ENCODE results near the gene IL11RA. TPM values are rescaled to one million over a fixed set of nuclear protein-coding genes. Genes with fewer than 3 reads are reported as not detected.
A peak's percentile ranks its signal among the peaks of the same experiment; 100 is the strongest.

The IL11RA gene
- polyA plus RNA-seq, 2 donors: 7.1 to 10.7 TPM

DNA sequence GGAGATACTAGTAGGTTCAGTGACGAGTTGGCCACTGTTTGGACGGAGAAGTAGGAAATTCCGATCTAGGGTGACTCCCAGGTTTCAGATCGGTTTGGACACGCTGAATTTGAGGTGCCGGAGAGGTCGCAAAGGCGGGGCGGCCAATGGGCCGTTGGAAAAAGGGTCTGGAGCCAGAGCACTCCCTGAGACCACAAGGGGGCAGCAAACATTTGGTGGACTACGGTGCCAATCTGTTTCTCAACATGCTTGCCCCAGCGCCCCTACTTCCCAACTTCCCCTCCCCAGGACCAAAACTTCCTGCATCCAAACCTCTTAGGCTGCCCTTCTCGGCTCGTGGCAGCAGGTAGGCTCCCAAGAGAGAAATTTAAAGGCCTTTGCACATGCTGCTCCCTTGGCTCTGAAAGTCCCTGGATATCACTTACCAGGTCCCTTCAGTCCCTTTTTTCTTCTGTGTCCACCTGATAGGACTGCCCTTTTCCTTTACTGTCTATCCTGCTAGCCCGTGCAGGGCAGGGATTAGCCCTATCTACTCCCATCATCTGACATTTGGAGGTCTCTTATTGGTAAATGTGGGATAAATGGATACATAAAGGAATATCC, 39.1 kb upstream of the IL11RA start:
- Histone ChIP-seq H3K4me3 (ENCODE audit: low read depth in 1 of 2, low read length in 2 of 2) (peak overlapping the region in 1 of 2 donors; percentile 78), H3K4me1 (ENCODE audit: control insufficient read depth in 2 of 2, insufficient read depth in 2 of 2, low read length in 1 of 2) (peaks cover 0 to 10% of the 10 kb centered on the region in 2 donors), H3K27me3 (ENCODE audit: control insufficient read depth in 1 of 2, insufficient read depth in 2 of 2, low read length in 2 of 2) (no peaks in the 10 kb centered on the region), H3K9me3 (ENCODE audit: control insufficient read depth in 2 of 2, insufficient read depth in 1 of 2, low read depth in 1 of 2, low read length in 1 of 2) (no peaks in the 10 kb centered on the region), H3K36me3 (ENCODE audit: control insufficient read depth in 2 of 2, insufficient read depth in 2 of 2, low read length in 1 of 2) (peaks cover 5 to 28% of the 10 kb centered on the region in 2 donors), H3K27ac (ENCODE audit: low read depth in 2 of 2, low read length in 1 of 2) (peak overlapping the region; percentile 88 to 92)
- WGBS, 2 donors: 1 to 2% methylated on average over 14 to 15 of the region's 15 CpGs

DNA sequence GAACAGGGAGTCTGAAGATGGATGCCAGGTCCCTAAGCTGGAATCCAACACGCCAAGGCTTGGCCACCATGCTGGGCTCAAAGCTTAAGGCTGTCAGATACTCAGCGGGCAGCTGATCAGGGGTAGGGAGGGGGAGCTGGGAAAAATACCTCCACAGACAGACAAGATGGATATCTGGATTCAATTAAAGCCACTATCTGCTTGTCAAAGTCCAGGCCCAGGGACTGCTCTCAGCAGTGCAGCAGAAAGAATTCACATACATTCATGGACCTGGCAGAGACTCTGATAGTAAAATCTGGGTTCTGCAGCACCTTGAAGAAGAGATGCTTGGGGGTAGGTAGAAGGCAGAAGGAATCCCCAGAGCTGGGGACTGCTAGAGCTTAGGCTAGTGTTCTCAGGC, 36.9 kb upstream of the IL11RA start:
- Histone ChIP-seq H3K27me3 (ENCODE audit: control insufficient read depth in 1 of 2, insufficient read depth in 2 of 2, low read length in 2 of 2) (no peaks in the 10 kb centered on the region), H3K4me1 (ENCODE audit: control insufficient read depth in 2 of 2, insufficient read depth in 2 of 2, low read length in 1 of 2) (peaks cover 0 to 13% of the 10 kb centered on the region in 2 donors), H3K27ac (ENCODE audit: low read depth in 2 of 2, low read length in 1 of 2) (no peak overlapping the region), H3K9me3 (ENCODE audit: control insufficient read depth in 2 of 2, insufficient read depth in 1 of 2, low read depth in 1 of 2, low read length in 1 of 2) (no peaks in the 10 kb centered on the region), H3K36me3 (ENCODE audit: control insufficient read depth in 2 of 2, insufficient read depth in 2 of 2, low read length in 1 of 2) (peaks cover 10 to 34% of the 10 kb centered on the region in 2 donors), H3K4me3 (ENCODE audit: low read depth in 1 of 2, low read length in 2 of 2) (no peak overlapping the region)
- WGBS, 2 donors: 86 to 87% methylated on average over 2 of the region's 2 CpGs

DNA sequence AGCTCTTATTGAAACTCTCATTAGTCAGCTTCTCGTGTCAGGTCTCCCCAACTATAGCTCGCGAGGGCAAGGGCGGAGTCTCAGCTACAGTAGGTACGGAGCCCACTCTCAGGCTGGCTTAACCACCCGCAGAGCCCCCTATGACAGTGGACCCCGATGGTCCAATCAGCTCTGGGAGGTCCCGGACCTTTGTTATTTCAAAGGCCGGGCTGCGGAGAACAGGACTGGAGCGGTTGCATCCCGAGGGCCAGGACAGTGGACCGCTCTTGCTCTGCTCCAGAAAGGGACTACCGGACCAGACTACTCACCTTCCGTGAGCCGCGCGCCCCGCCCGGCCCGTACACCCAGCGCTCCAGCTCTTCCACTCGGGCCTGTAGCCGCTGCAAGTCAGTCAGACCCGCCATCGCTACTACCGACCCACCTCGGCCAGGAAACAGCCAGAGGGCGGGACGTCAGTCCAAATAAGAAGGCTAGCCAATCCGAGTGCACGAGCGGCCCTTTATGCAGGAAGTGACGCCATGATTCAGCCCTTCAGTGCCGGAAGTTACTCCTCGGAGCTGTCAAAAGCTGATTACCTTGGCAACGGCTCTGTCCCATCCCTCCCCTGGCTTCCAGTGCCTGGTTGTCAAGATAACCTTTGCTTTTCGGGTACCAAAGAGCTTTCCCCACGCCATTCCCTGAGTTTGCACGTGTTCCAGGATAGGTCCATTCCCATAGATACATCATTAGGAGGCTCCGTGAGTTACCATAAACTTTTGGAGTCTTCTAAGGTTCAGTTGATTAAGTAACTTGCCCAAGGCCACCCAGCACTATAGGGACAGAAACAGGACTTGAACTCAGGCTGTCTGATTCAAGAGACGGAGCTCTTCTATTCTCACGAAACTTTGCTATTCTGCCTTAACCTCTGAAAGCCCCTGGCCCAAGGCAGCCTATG, 31.7 kb upstream of the IL11RA start, which contains the start of gene DCTN3:
TSS of gene DCTN3 (minus strand) at position 435 of the 934 bp plus-strand sequence. CDS start at position 404, 31 bp downstream.
- Histone ChIP-seq H3K9me3 (ENCODE audit: control insufficient read depth in 2 of 2, insufficient read depth in 1 of 2, low read depth in 1 of 2, low read length in 1 of 2) (no peaks in the 10 kb centered on the region), H3K4me3 (ENCODE audit: low read depth in 1 of 2, low read length in 2 of 2) (peak within 1 kb of the TSS; percentile 82 to 98), H3K4me1 (ENCODE audit: control insufficient read depth in 2 of 2, insufficient read depth in 2 of 2, low read length in 1 of 2) (peaks cover 7 to 11% of the 10 kb centered on the region in 2 donors), H3K27me3 (ENCODE audit: control insufficient read depth in 1 of 2, insufficient read depth in 2 of 2, low read length in 2 of 2) (peaks cover 0 to 4% of the 10 kb centered on the region in 2 donors), H3K27ac (ENCODE audit: low read depth in 2 of 2, low read length in 1 of 2) (peak within 1 kb of the TSS; percentile 44 to 74), H3K36me3 (ENCODE audit: control insufficient read depth in 2 of 2, insufficient read depth in 2 of 2, low read length in 1 of 2) (peaks cover 10 to 23% of the 10 kb centered on the region in 2 donors)
- 5% methylated on average over 43 of the region's 43 CpGs for WGBS, 2 donors

DNA sequence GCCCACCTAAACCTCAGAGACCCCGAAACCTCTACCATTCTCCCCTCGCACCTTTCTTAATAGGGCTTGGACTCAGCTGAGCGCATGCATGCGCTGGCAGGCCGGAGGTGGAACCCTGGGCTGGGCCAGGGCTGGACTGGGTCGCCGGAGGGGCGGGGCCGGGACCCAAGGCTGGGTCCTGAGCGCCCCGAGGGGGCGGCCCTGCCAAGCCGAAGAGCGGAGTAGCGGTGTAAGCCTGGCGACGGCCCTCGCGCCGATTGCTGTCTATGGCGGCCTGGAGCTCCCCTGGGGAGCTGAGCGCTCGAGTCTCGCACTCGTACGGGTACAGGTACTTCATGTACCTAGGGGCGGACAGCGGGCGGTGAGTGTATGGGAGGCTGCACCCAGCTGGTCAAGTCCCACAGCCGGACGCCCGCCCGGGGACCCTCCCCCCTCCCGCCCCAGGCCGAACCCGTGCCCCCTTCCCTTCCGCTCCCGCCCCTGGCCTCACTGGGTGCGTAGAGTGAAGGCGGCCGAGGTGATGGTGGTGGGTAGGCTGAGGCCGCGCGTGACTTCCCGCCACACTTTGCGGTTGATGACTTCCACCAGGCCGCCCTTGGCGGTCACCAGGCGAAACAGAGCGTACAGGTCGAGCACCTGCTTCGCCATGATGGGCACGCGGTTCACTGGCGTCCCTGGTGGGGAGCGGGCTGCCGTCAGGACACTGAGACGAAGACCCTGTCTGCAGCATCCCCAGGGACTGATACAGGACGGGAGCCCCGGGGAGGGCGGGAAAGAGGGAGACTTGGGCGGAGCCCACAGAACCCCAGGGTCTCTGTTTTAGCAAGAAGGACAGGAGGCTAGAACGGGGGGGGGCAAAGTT, 28.4 kb upstream of the IL11RA start:
- H3K27me3 ChIP-seq (ENCODE audit: control insufficient read depth in 1 of 2, insufficient read depth in 2 of 2, low read length in 2 of 2): peaks cover 0 to 18% of the 10 kb centered on the region in 2 donors
- no peak overlapping the region for H3K4me3 ChIP-seq (ENCODE audit: low read depth in 1 of 2, low read length in 2 of 2)
- H3K4me1 ChIP-seq (ENCODE audit: control insufficient read depth in 2 of 2, insufficient read depth in 2 of 2, low read length in 1 of 2): peaks cover 8 to 14% of the 10 kb centered on the region in 2 donors
- no peaks in the 10 kb centered on the region for H3K36me3 ChIP-seq (ENCODE audit: control insufficient read depth in 2 of 2, insufficient read depth in 2 of 2, low read length in 1 of 2)
- 19 to 35% methylated on average over 63 of the region's 63 CpGs for WGBS, 2 donors
- no peak overlapping the region for H3K27ac ChIP-seq (ENCODE audit: low read depth in 2 of 2, low read length in 1 of 2)
- H3K9me3 ChIP-seq (ENCODE audit: control insufficient read depth in 2 of 2, insufficient read depth in 1 of 2, low read depth in 1 of 2, low read length in 1 of 2): no peaks in the 10 kb centered on the region

DNA sequence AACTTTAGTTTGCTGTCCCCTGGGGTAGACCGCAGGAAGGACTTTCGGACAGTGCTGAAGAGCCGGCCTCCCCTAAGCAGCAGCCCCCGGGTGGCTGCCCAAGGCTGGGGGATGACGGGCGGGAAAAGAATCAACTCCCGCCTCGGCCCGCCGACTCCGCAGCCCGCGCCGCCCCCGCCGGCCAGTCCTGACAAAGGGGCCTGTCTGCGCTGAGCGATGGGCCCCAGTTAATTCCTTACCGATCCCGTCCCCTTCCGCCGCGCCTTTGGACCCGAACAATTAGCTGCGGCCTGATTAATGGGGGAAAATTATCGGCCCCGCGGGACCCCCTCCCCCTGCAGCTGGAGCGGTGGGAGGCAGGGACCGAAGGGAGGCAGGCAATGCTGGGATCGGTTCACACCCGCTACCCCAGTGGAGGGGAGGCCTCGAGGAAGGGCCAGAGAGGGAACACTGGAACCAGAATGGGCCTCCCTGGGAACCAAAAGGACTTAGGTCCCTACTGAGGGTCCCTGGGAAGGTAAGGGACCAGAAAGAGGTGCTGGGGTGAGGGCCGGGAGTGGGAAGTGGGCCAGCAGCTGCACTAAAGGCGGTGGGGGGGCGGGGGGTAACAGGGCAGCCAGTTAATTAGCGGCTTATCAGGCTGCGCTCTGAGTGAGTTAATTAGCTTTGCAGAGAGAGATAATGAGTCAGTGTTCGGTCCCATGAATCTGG, 27.4 kb upstream of the IL11RA start:
- H3K27ac ChIP-seq (ENCODE audit: low read depth in 2 of 2, low read length in 1 of 2): no peak overlapping the region
- no peaks in the 10 kb centered on the region for H3K9me3 ChIP-seq (ENCODE audit: control insufficient read depth in 2 of 2, insufficient read depth in 1 of 2, low read depth in 1 of 2, low read length in 1 of 2)
- no peaks in the 10 kb centered on the region for H3K36me3 ChIP-seq (ENCODE audit: control insufficient read depth in 2 of 2, insufficient read depth in 2 of 2, low read length in 1 of 2)
- peaks cover 0 to 23% of the 10 kb centered on the region in 2 donors for H3K27me3 ChIP-seq (ENCODE audit: control insufficient read depth in 1 of 2, insufficient read depth in 2 of 2, low read length in 2 of 2)
- peaks cover 9 to 18% of the 10 kb centered on the region in 2 donors for H3K4me1 ChIP-seq (ENCODE audit: control insufficient read depth in 2 of 2, insufficient read depth in 2 of 2, low read length in 1 of 2)
- 32 to 44% methylated on average over 38 to 39 of the region's 39 CpGs for WGBS, 2 donors
- H3K4me3 ChIP-seq (ENCODE audit: low read depth in 1 of 2, low read length in 2 of 2): no peak overlapping the region

DNA sequence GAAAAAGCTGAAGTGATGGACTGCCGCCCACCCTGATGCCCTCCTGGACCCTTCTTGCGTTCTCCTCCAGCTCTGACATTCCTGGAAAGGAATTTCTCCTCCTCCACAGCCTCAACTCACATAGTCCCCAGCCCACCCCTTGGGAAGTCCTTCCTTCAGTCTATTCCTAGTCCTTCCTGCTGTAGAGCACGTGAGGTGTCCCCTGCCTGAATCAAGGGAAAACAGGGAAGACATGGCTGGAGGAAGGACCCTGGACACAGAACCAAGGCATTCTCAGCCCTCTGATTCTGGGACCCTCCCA, 26.8 kb upstream of the IL11RA start:
- Histone ChIP-seq H3K27ac (ENCODE audit: low read depth in 2 of 2, low read length in 1 of 2) (no peak overlapping the region), H3K27me3 (ENCODE audit: control insufficient read depth in 1 of 2, insufficient read depth in 2 of 2, low read length in 2 of 2) (peaks cover 0 to 23% of the 10 kb centered on the region in 2 donors), H3K4me3 (ENCODE audit: low read depth in 1 of 2, low read length in 2 of 2) (no peak overlapping the region), H3K9me3 (ENCODE audit: control insufficient read depth in 2 of 2, insufficient read depth in 1 of 2, low read depth in 1 of 2, low read length in 1 of 2) (no peaks in the 10 kb centered on the region), H3K36me3 (ENCODE audit: control insufficient read depth in 2 of 2, insufficient read depth in 2 of 2, low read length in 1 of 2) (no peaks in the 10 kb centered on the region), H3K4me1 (ENCODE audit: control insufficient read depth in 2 of 2, insufficient read depth in 2 of 2, low read length in 1 of 2) (peaks cover 9 to 16% of the 10 kb centered on the region in 2 donors)
- WGBS, 2 donors: 79 to 86% methylated on average over 3 of the region's 3 CpGs

DNA sequence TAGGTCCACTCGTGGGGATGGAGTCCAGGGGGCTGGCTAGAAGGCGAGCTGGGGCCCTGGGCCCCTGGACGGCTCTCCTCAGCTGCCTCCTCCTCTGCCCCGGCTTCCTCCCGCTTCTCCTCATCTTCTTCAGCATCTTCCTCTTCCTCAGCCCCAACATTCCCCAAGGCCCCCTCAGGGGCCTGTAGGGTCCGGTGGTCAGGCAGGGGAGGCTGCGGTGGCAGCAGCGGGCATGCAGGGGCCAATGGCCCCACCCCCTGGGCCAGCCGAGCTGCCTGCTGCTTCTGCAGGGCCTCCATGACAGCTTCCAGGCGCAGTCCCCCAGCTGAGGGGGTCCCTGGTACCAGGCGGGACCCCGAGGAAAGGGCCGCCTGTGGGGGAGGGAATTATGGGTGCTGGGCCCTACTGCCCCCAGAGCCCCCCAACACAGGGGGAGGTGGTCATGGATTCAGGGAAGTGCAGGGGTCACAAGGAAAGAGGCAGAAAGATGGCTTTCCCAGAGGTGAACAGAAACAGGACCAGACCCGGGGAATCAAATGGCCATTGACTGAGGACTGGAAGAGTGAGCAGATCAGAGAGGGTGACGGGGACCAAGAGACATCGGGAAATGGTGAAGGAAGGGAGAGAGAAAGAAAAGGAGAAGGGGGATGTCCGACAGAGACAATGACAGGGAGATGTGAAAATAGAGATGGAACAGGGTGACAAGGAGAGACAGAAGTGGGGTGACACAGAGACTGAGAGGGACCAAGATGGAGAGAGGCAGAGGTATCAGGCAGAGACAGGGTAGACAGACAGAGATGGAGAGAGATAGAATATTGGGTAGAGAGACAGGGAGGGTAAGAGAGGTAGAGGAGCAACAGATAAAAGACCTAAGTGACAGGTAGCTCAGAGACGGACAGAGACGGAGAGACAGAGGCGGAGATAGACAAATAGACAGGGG, 24.0 kb upstream of the IL11RA start:
- Histone ChIP-seq H3K4me3 (ENCODE audit: low read depth in 1 of 2, low read length in 2 of 2) (peak overlapping the region in 1 of 2 donors; percentile 35), H3K27ac (ENCODE audit: low read depth in 2 of 2, low read length in 1 of 2) (no peak overlapping the region), H3K36me3 (ENCODE audit: control insufficient read depth in 2 of 2, insufficient read depth in 2 of 2, low read length in 1 of 2) (no peaks in the 10 kb centered on the region), H3K4me1 (ENCODE audit: control insufficient read depth in 2 of 2, insufficient read depth in 2 of 2, low read length in 1 of 2) (peaks cover 7 to 10% of the 10 kb centered on the region in 2 donors), H3K9me3 (ENCODE audit: control insufficient read depth in 2 of 2, insufficient read depth in 1 of 2, low read depth in 1 of 2, low read length in 1 of 2) (no peaks in the 10 kb centered on the region), H3K27me3 (ENCODE audit: control insufficient read depth in 1 of 2, insufficient read depth in 2 of 2, low read length in 2 of 2) (peaks cover 0 to 23% of the 10 kb centered on the region in 2 donors)
- WGBS, 2 donors: 41 to 44% methylated on average over 19 to 20 of the region's 20 CpGs

DNA sequence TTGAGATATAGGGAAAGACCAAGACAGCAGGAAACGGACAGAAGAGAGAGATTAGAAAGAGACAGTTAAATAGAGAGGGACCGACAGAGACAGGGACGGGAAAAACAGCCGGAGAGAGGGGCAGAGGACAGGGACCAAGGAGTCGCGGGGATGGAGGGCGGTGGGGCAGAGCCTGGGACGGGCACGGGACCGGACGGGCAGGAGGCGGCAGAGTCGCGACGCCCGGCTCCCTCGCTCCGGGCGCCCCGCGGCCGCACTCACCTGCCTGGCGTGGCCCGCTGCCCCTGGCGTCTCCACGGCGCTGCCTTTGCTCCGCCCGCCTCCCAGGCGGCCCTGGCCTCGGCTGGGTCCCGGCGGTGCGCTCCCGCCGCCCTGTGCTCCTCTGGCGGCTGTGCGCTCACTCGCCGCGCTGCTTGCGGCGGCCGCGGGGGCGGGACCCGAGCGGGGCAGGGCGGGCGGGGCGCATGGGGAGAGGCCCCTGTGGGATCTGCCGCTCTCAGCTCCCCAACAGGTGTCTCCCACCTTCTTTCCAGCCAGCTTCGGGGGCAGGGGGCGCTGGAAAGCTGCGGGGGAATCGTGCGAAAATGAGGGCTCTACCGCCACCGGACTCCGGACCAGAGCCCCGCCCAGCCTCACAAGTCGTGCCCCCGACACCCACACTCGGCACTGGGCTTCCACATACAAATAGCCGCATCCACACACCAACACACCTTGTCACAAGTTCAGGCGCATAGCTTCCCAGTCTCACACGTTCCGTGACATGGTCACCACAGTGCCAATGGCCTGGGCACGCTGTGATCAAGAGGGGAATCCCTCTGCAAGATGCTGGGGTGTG, 23.1 kb upstream of the IL11RA start, which contains the start of gene ARID3C:
TSS of gene ARID3C (minus strand) at position 411 of the 835 bp plus-strand sequence. CDS start 1,052 bp downstream, outside the sequence.
- peaks cover 0 to 23% of the 10 kb centered on the region in 2 donors for H3K27me3 ChIP-seq (ENCODE audit: control insufficient read depth in 1 of 2, insufficient read depth in 2 of 2, low read length in 2 of 2)
- peak within 1 kb of the TSS; percentile 10 to 35 for H3K4me3 ChIP-seq (ENCODE audit: low read depth in 1 of 2, low read length in 2 of 2)
- no peaks in the 10 kb centered on the region for H3K36me3 ChIP-seq (ENCODE audit: control insufficient read depth in 2 of 2, insufficient read depth in 2 of 2, low read length in 1 of 2)
- H3K9me3 ChIP-seq (ENCODE audit: control insufficient read depth in 2 of 2, insufficient read depth in 1 of 2, low read depth in 1 of 2, low read length in 1 of 2): no peaks in the 10 kb centered on the region
- peaks cover 3 to 9% of the 10 kb centered on the region in 2 donors for H3K4me1 ChIP-seq (ENCODE audit: control insufficient read depth in 2 of 2, insufficient read depth in 2 of 2, low read length in 1 of 2)
- no peak within 1 kb of the TSS for H3K27ac ChIP-seq (ENCODE audit: low read depth in 2 of 2, low read length in 1 of 2)
- WGBS, 2 donors: 1 to 3% methylated on average over 44 to 69 of the region's 69 CpGs

All from esophagus (tissue), 2 donors.